ENCODE results near the gene AMBP. TPM values are rescaled to one million over a fixed set of nuclear protein-coding genes. Genes with fewer than 3 reads are reported as not detected.

The AMBP gene
- total and polyA plus RNA-seq, 2 donors from 2014 or later = 5.3 to 43.5 TPM

DNA sequence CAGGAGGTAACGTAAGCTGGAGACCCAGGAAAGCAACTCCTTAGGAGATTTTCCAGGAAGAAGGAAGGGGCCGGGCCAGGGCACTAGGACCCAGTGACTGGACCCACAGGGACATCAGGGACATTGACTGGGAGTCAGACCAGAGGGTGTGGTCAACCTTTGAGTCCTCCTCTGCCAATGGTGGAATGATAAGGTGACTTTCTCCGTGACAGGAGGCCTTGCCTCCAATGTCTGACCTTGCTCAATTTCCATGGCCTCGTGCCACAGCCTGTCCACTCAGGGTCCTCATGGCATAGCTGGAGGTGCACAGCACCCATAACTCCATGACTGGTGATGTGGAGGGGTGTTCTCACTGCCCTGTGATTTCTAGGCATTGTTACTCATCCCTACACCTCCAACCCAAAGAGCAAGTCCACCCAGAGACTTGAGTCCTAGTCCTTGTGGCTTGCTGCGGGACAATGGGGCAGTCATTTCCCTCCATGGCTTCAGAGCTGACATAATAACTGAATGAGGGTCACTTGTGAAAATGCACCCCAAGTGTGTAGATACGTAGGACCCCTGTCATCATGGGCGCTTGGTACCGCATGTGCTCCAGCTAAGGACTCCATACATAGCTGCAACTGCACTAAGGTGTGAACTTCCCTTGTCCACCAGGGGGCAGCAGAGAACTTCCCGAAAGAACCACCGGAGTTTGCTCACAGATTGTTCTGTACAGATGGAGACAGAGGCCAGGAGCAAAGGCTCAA, 4.1 kb upstream of the AMBP start:
- H3K36me3 ChIP-seq (ENCODE audit: control insufficient read depth in 2 of 3, insufficient read depth in 3 of 3, low read length in 3 of 3) = no peaks in the 10 kb centered on the region
- no peak overlapping the region for H3K9ac ChIP-seq (ENCODE audit: low read length in 3 of 3)
- no peak overlapping the region for H3K4me3 ChIP-seq (ENCODE audit: low read length in 3 of 3)
- H3K4me1 ChIP-seq (ENCODE audit: control insufficient read depth in 2 of 3, insufficient read depth in 2 of 3, low read depth in 1 of 3, low read length in 3 of 3) = peaks cover 0 to 30% (median 24%) of the 10 kb centered on the region in 3 donors
- TF ChIP-seq, protein P1, sequence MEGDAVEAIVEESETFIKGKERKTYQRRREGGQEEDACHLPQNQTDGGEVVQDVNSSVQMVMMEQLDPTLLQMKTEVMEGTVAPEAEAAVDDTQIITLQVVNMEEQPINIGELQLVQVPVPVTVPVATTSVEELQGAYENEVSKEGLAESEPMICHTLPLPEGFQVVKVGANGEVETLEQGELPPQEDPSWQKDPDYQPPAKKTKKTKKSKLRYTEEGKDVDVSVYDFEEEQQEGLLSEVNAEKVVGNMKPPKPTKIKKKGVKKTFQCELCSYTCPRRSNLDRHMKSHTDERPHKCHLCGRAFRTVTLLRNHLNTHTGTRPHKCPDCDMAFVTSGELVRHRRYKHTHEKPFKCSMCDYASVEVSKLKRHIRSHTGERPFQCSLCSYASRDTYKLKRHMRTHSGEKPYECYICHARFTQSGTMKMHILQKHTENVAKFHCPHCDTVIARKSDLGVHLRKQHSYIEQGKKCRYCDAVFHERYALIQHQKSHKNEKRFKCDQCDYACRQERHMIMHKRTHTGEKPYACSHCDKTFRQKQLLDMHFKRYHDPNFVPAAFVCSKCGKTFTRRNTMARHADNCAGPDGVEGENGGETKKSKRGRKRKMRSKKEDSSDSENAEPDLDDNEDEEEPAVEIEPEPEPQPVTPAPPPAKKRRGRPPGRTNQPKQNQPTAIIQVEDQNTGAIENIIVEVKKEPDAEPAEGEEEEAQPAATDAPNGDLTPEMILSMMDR (IDR thresholded peaks at IDR 0.05; ENCODE audit: borderline replicate concordance, extremely low read depth, insufficient read depth) = peak; percentile 88
- H3K27ac ChIP-seq (ENCODE audit: low read depth in 2 of 2, low read length in 2 of 2) = peak overlapping the region; percentile 81 to 82
- intact Hi-C loops (cut with DNase I) = loop anchor here (10.0 kb wide), 1 partner anchor 213 kb away; no protein-coding TSS in a partner anchor
- FAIRE-seq (peak; percentile 66), DNase-seq (peak; percentile 90 to 97 (median 94))
- H3K27me3 ChIP-seq (ENCODE audit: control insufficient read depth, insufficient read depth, low read length) = no peaks in the 10 kb centered on the region
- H3K9me3 ChIP-seq (ENCODE audit: control insufficient read depth in 2 of 3, insufficient read depth in 1 of 3, low read length in 3 of 3) = no peaks in the 10 kb centered on the region

DNA sequence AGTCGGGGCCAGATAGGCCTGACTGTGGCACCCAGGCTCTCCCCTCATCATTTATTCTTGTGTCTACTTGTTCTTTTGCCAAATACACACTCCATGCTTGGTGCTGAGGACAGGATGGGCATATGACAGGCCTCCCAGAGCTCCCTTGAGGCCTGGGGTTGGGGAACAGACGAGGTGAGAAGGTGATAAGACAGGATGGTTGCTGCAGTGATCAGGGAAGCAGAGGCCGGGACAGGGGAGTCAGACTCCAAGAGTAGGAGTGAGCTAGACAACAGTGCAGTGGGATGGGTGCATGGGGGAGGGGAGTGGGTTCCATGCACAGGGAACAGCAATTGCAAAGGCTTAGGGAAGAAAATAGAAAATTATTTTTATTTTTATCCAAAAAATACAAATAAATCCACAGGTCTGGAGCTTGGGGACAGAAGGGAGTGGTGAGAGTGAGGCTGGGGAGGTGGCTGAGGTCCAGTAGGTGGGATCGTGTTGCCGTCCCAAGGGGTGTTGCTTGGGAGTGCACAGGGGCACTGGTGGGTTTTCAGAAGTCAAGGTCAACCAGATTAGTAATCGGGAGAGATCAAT, 3.4 kb upstream of the AMBP start:
- H3K27me3 ChIP-seq (ENCODE audit: control insufficient read depth, insufficient read depth, low read length) = no peaks in the 10 kb centered on the region
- no peak overlapping the region for H3K9ac ChIP-seq (ENCODE audit: low read length in 3 of 3)
- TF ChIP-seq, protein P1 (IDR thresholded peaks at IDR 0.05; ENCODE audit: borderline replicate concordance, extremely low read depth, insufficient read depth) = no peak
- DNase-seq (no peak), FAIRE-seq (no peak)
- no peaks in the 10 kb centered on the region for H3K9me3 ChIP-seq (ENCODE audit: control insufficient read depth in 2 of 3, insufficient read depth in 1 of 3, low read length in 3 of 3)
- H3K4me1 ChIP-seq (ENCODE audit: control insufficient read depth in 2 of 3, insufficient read depth in 2 of 3, low read depth in 1 of 3, low read length in 3 of 3) = peaks cover 0 to 30% (median 24%) of the 10 kb centered on the region in 3 donors
- intact Hi-C loops (cut with DNase I) = loop anchor here (10.0 kb wide), 1 partner anchor 213 kb away; no protein-coding TSS in a partner anchor
- H3K27ac ChIP-seq (ENCODE audit: low read depth in 2 of 2, low read length in 2 of 2) = peak overlapping the region; percentile 81 to 82
- H3K4me3 ChIP-seq (ENCODE audit: low read length in 3 of 3) = no peak overlapping the region
- no peaks in the 10 kb centered on the region for H3K36me3 ChIP-seq (ENCODE audit: control insufficient read depth in 2 of 3, insufficient read depth in 3 of 3, low read length in 3 of 3)

DNA sequence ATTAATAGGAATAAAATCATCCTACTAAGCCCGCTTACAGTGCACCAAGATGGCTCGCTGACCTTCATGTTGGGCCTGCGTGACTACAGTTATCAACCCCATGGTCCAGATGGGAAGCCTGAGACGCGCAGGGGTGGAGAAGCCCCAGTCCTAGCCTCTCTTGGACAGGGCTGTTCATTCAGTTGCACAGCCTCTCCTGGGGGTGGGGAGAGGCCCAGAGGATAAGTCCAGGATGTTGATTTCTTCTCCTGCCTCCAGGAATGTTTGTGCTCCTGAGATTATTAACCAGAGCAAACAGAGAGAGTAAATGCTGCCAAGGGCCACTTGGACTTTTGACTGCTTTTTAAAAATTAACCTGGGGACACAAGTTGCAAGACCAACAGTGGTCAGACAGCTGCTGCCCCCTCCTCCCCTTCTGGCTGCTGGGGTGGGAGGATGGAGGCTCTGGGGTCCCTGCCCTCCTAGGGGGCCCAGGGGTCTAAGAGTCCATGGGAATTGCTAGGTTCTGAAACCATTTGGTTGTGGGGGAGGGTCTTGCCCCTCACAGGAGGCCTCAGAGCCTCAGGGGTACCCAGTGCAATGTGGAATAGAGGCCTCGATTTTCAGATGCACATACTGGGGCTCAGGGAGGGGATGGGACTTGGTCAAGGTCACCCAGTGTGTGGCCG, 2.8 kb upstream of the AMBP start:
- DNase-seq (peak; percentile 58 to 90 (median 80)), FAIRE-seq (peak; percentile 25)
- Histone ChIP-seq H3K27ac (ENCODE audit: low read depth in 2 of 2, low read length in 2 of 2) (peak overlapping the region; percentile 81 to 82), H3K27me3 (ENCODE audit: control insufficient read depth, insufficient read depth, low read length) (no peaks in the 10 kb centered on the region), H3K4me1 (ENCODE audit: control insufficient read depth in 2 of 3, insufficient read depth in 2 of 3, low read depth in 1 of 3, low read length in 3 of 3) (peaks cover 0 to 30% (median 24%) of the 10 kb centered on the region in 3 donors), H3K36me3 (ENCODE audit: control insufficient read depth in 2 of 3, insufficient read depth in 3 of 3, low read length in 3 of 3) (no peaks in the 10 kb centered on the region), H3K9me3 (ENCODE audit: control insufficient read depth in 2 of 3, insufficient read depth in 1 of 3, low read length in 3 of 3) (no peaks in the 10 kb centered on the region), H3K4me3 (ENCODE audit: low read length in 3 of 3) (no peak overlapping the region), H3K9ac (ENCODE audit: low read length in 3 of 3) (no peak overlapping the region)
- TF ChIP-seq, protein P1 (IDR thresholded peaks at IDR 0.05; ENCODE audit: borderline replicate concordance, extremely low read depth, insufficient read depth) = no peak
- intact Hi-C loops (cut with DNase I) = loop anchor here (10.0 kb wide), 1 partner anchor 214 kb away; no protein-coding TSS in a partner anchor

Data from kidney (tissue), 14 donors.